GM12874 (cell line): ENCODE measurements around the gene ARHGEF18.

Experiments
- TF ChIP-seq, protein P1 (sequence below): IDR thresholded peaks from 2 replicates; pipeline ENCODE4 v1.5.1; 2011; ENCODE audit warnings: low read depth, mild to moderate bottlenecking, control low read depth, low read length, moderate library complexity; ENCODE audit not compliant: insufficient read depth

ARHGEF18 gene

DNA sequence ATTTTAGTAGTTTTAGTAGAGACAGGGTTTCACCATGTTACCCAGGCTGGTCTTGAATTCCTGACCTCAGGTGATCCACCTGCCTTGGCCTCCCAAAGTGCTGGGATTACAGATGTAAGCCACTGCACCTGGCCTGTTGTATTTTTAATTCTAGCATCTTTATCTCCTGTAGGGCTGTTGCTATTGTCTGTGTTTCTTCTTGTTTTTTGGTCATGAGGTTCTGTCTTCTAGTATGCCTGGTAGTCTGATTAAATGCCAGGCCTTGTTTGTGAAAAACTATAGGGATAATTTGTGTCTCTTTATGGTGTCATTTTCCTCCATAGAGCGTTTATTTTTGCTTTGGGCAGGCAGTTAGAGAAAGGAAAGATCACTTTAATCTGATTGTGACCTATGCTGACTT, 3.1 kb downstream of the ARHGEF18 start:
- TF ChIP-seq, protein P1, sequence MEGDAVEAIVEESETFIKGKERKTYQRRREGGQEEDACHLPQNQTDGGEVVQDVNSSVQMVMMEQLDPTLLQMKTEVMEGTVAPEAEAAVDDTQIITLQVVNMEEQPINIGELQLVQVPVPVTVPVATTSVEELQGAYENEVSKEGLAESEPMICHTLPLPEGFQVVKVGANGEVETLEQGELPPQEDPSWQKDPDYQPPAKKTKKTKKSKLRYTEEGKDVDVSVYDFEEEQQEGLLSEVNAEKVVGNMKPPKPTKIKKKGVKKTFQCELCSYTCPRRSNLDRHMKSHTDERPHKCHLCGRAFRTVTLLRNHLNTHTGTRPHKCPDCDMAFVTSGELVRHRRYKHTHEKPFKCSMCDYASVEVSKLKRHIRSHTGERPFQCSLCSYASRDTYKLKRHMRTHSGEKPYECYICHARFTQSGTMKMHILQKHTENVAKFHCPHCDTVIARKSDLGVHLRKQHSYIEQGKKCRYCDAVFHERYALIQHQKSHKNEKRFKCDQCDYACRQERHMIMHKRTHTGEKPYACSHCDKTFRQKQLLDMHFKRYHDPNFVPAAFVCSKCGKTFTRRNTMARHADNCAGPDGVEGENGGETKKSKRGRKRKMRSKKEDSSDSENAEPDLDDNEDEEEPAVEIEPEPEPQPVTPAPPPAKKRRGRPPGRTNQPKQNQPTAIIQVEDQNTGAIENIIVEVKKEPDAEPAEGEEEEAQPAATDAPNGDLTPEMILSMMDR = no peak

DNA sequence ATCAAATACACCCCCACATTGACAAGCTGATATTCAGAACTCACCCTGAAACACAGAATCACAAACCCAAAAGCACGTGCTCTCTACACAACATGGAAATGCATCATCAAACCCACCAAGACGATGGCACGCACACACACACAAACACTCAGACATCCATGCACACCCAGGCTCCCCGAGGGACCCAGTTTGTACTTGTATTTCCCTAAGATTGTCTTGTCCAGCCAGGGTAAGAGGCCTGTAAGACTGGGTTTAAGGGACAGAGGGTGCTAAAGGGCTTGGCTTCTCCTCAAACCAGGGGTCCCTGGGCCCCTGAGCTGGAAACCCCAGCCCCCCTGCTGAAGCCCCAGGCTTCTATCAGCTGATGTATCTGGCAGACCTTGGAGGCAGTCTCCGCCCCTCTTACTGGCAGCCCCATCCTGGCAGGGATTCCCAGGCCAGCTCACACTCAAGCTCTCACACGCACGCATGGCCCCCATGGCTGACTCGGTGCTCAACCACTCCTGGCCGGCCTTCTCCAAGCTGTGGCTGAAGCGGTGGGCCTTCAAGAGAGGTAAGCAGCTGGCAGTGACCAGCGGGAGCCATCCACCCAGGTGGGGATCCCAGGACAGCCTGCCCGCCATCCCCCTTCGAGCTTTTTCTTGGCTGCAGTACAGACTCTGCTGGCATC, 6.5 kb downstream of the ARHGEF18 start:
- TF ChIP-seq, protein P1 = no peak

- TF ChIP-seq, protein P1 = no peak
Observed at GRCh38 chr19:7355871-7356270, 7.1 kb downstream of the ARHGEF18 start.

- TF ChIP-seq, protein P1 = no peak
Observed at GRCh38 chr19:7356899-7357627, 8.3 kb downstream of the ARHGEF18 start.

- TF ChIP-seq, protein P1 = no peak
Observed at GRCh38 chr19:7358102-7358597, 9.4 kb downstream of the ARHGEF18 start.

DNA sequence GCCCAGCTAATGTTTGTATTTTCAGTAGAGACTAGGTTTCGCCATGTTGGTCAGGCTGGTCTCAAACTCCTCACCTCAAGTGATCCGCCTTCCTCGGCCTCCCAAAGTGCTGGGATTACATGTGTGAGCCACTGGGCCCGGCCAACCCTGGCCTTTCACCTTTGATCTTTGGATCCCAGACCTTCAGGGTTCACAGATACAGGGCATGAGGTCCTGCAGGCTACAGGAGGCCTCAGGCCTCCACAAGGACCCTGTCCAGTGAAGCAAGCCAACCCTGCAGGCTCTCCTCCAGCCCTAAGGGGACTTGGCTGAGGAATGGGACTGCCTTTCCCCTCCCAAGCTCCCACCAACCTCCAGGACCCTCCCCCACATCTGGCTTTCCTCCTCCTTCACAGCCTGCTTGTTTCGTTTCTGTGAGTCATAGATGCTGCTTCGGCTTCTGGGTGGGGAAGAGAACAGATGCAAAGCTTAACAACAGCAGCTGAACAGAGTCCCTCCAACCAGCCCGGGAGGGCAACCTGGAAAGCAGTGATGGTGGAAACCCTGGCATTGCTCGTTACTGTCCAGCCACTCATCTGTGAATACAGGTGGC, 11.8 kb downstream of the ARHGEF18 start:
- TF ChIP-seq, protein P1 = no peak

DNA sequence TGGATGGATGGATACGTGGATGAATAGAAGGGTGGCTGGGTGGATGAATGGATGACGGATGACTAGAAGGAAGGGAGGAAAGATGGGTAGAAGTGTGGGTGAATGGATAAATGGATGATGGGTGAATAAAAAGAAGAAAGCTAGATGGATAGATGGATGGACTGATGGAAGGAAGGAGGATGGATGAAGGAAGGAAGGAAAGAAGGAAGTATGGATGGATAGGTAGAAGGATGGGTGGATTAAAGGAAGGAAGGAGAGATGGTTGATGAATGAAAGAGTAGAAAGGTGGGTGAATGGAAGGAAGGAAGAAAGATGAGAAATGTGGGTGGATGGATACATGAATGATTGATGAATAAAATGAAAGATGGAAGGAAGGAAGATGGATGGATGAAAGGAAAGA, 14.5 kb downstream of the ARHGEF18 start:
- TF ChIP-seq, protein P1 = no peak
